Stimulated activated CD4-positive, alpha-beta T cell treated with anti-CD3 and anti-CD28 coated beads, Interleukin-2, amount 100 ng/mL, for 24 hours (primary cell): ENCODE measurements around the gene GPR139.

Source experiments
- DNase-seq, 2 donors: peaks; one replicate each; pipeline ENCODE4 v3.0.0-alpha.2; 2020

The GPR139 gene

GRCh38 chr16:20051611-20052010, 22.1 kb downstream of the GPR139 start:
- DNase-seq: no peak

- no peak for DNase-seq
These were observed 22.5 kb downstream of the GPR139 start for GRCh38 chr16:20051147-20051546.

GRCh38 chr16:20049831-20050230, 23.9 kb downstream of the GPR139 start:
- no peak for DNase-seq

GRCh38 chr16:20045886-20046285, 27.8 kb downstream of the GPR139 start:
- DNase-seq: no peak

- no peak for DNase-seq
These were observed 30.8 kb downstream of the GPR139 start for GRCh38 chr16:20042848-20043247.

GRCh38 chr16:20041924-20042596, 31.6 kb downstream of the GPR139 start:
- no peak for DNase-seq

GRCh38 chr16:20040011-20040410, 33.7 kb downstream of the GPR139 start:
- DNase-seq: no peak

GRCh38 chr16:20029611-20030010, 44.1 kb downstream of the GPR139 start:
- DNase-seq: no peak

GRCh38 chr16:20026361-20027072, 47.2 kb downstream of the GPR139 start:
- no peak for DNase-seq

- DNase-seq: no peak
These were observed 50.5 kb downstream of the GPR139 start for GRCh38 chr16:20023190-20023589.

- DNase-seq: no peak
These were observed 52.7 kb downstream of the GPR139 start for GRCh38 chr16:20020976-20021375.

GRCh38 chr16:20020083-20020482, 53.6 kb downstream of the GPR139 start:
- no peak for DNase-seq

GRCh38 chr16:20016234-20016633, 57.5 kb downstream of the GPR139 start:
- DNase-seq: no peak

- DNase-seq: no peak
These were observed 68.8 kb downstream of the GPR139 start for GRCh38 chr16:20004931-20005330.

GRCh38 chr16:20002936-20003335, 70.8 kb downstream of the GPR139 start:
- no peak for DNase-seq

- no peak for DNase-seq
These were observed 71.6 kb downstream of the GPR139 start for GRCh38 chr16:20001856-20002707.

- DNase-seq: no peak
These were observed 76.0 kb downstream of the GPR139 start for GRCh38 chr16:19997734-19998133.

GRCh38 chr16:19997264-19997663, 76.4 kb downstream of the GPR139 start:
- DNase-seq: no peak

- no peak for DNase-seq
These were observed 79.1 kb downstream of the GPR139 start for GRCh38 chr16:19994466-19995170.

- DNase-seq: no peak
These were observed 82.1 kb downstream of the GPR139 start for GRCh38 chr16:19991614-19992013.

- no peak for DNase-seq
These were observed 89.6 kb downstream of the GPR139 start for GRCh38 chr16:19984135-19984534.
